ENCODE data around the gene AACS. TPM values are rescaled to one million over a fixed set of nuclear protein-coding genes. Genes with fewer than 3 reads are reported as not detected.
A peak's percentile ranks its signal among the peaks of the same experiment; 100 is the strongest.

The AACS gene
- total and polyA plus RNA-seq, 2 of the 4 experiments (the other 2 are of a cell fraction) = 22.0 to 24.9 TPM

- DNase-seq = peak; percentile 74
- dilution Hi-C loops (cut with HindIII; ENCODE audit: low sequenced_read_pairs, unreplicated experiment) = no loop called here
Observed at GRCh38 chr12:125110641-125111360, 45.6 kb downstream of the AACS start.

More at GRCh38 chr12:125110641-125111360, 45.6 kb downstream of the AACS start:
- H3K9me3 ChIP-seq (ENCODE audit: control insufficient read depth, insufficient read depth, low read length) = no peaks in the 10 kb centered on the region
- H3K9ac ChIP-seq (ENCODE audit: low read depth, low read length) = no peak overlapping the region
- no peak overlapping the region for H2BK15ac ChIP-seq (ENCODE audit: low read depth, low read length)
- H3K14ac ChIP-seq (replicated peaks; ENCODE audit: low read depth, low read length) = 0 out of 2 replicates have a peak overlapping the region, but pooled peaks have one; percentile 35
- peak overlapping the region in 1 of 2 experiments; percentile 28; a peak in 1 of 4 replicates for H4K8ac ChIP-seq (ENCODE audit: low read depth in 2 of 2, low read length in 2 of 2)
- H4K91ac ChIP-seq (ENCODE audit: insufficient read depth, low read depth, low read length) = peak overlapping the region; percentile 51
- H3K27me3 ChIP-seq (ENCODE audit: control insufficient read depth, insufficient read depth, low read length) = no peaks in the 10 kb centered on the region
- no peak overlapping the region for H2AFZ ChIP-seq (replicated peaks; ENCODE audit: low read length, poor library complexity)
- peak overlapping the region; percentile 57; the same call in 1 of the 2 replicates for H2BK120ac ChIP-seq (ENCODE audit: low read depth, low read length)
- H2AK9ac ChIP-seq (replicated peaks; ENCODE audit: low read depth, low read length, poor library complexity) = no peak overlapping the region
- TF ChIP-seq BHLHE40 (IDR thresholded peaks at IDR 0.05; ENCODE audit: low read depth, low read length) (no peak), CEBPB (IDR thresholded peaks at IDR 0.05; ENCODE audit: low read depth, low read length) (peak; percentile 72)
- H3K27ac ChIP-seq (ENCODE audit: insufficient read depth, low read length) = peak overlapping the region; percentile 28; the same call in 1 of the 2 replicates
- peak overlapping the region; percentile 20 for H2BK5ac ChIP-seq (ENCODE audit: low read depth, low read length, poor library complexity, severe bottlenecking)
- in situ Hi-C loops (cut with MboI; ENCODE audit: low sequenced_read_pairs) (no loop called here), intact Hi-C loops (cut with micrococcal nuclease) (no loop called here)
- H4K20me1 ChIP-seq (ENCODE audit: insufficient read depth, low read length) = no peaks in the 10 kb centered on the region
- ChIA-PET POLR2A (ENCODE audit: unreplicated experiment) (no interaction called here), CTCF (no interaction called here)
- no TSS peak for BruUV-seq (replicated peaks)
- 0 out of 2 replicates have a peak, but pooled peaks cover 4% of the 10 kb centered on the region for H3K9me1 ChIP-seq (ENCODE audit: insufficient read depth, low read length)
- no peak overlapping the region for H2AK5ac ChIP-seq (ENCODE audit: low read depth, low read length)
- no peak overlapping the region for H2BK20ac ChIP-seq (ENCODE audit: low read depth, low read length)
- H3K4me1 ChIP-seq (ENCODE audit: control insufficient read depth, insufficient read depth, low read length) = peaks cover 6% of the 10 kb centered on the region; the same call in 1 of the 2 replicates
- H3K23ac ChIP-seq (ENCODE audit: low read depth, low read length) = no peak overlapping the region
- no peaks in the 10 kb centered on the region for H3K79me1 ChIP-seq (ENCODE audit: low read depth in 1 of 2, low read length in 2 of 2)
- peaks cover 24% of the 10 kb centered on the region for H3K36me3 ChIP-seq (ENCODE audit: control insufficient read depth, insufficient read depth, low read length)
- H3K56ac ChIP-seq (ENCODE audit: extremely low read depth, insufficient read depth, low read length) = no peak overlapping the region
- H3K4me3 ChIP-seq (ENCODE audit: insufficient read depth, low read depth, low read length) = no peak overlapping the region
- H3K4ac ChIP-seq (ENCODE audit: low read depth, low read length) = peak overlapping the region; percentile 45; the same call in 1 of the 2 replicates
- WGBS, 2 experiments (ENCODE audit: extremely low coverage in 2 of 2, insufficient read length in 1 of 2) = 100% methylated on average over 5 of the region's 14 CpGs; no CpG with 5 or more reads in 1 of the 2 experiments
- peak; percentile 75 for ATAC-seq (ENCODE audit: low read depth)
- H4K5ac ChIP-seq (ENCODE audit: low read depth, low read length) = peak overlapping the region; percentile 49; the same call in 1 of the 2 replicates
- peak overlapping the region; percentile 61; the same call in 1 of the 2 replicates for H3K18ac ChIP-seq (ENCODE audit: low read depth, low read length)
- 0 out of 2 replicates have a peak overlapping the region, but pooled peaks have one; percentile 13 for H3K4me2 ChIP-seq (ENCODE audit: low read depth, low read length)
